Measurements from ENCODE around the gene PTCD3.

Gene PTCD3

GRCh38 chr2:86172610-86173009 lies 66.6 kb downstream of the PTCD3 start:
- no peak overlapping the region for H3K4me3 ChIP-seq
- H3K9ac ChIP-seq (ENCODE audit: insufficient read length) = no peak overlapping the region
- no peak for DNase-seq (ENCODE audit: low read depth, low spot score)
- H3K36me3 ChIP-seq (ENCODE audit: insufficient read depth, low read length) = peaks cover 88% of the 10 kb centered on the region
- no peak for TF ChIP-seq EZH2 (IDR thresholded peaks at IDR 0.05)
- no peak for TF ChIP-seq FOXP2 (optimal IDR thresholded peaks at IDR 0.05; ENCODE audit: control extremely low read depth, extremely low read length, insufficient read depth)
- TF ChIP-seq POLR2AphosphoS5 (IDR thresholded peaks at IDR 0.05; ENCODE audit: borderline replicate concordance, low read depth, low read length) = no peak
- no peak overlapping the region for H3K27ac ChIP-seq
- no peaks in the 10 kb centered on the region for H3K9me3 ChIP-seq (ENCODE audit: low read depth, low read length)

GRCh38 chr2:86174445-86174844 lies 68.4 kb downstream of the PTCD3 start:
- Histone ChIP-seq H3K4me3 (no peak overlapping the region), H3K27ac (peak overlapping the region; percentile 6; the same call in 1 of the 2 replicates), H3K36me3 (ENCODE audit: insufficient read depth, low read length) (peaks cover 85% of the 10 kb centered on the region), H3K9ac (ENCODE audit: insufficient read length) (no peak overlapping the region), H3K9me3 (ENCODE audit: low read depth, low read length) (no peaks in the 10 kb centered on the region)
- TF ChIP-seq POLR2AphosphoS5 (IDR thresholded peaks at IDR 0.05; ENCODE audit: borderline replicate concordance, low read depth, low read length) (no peak), EZH2 (IDR thresholded peaks at IDR 0.05) (no peak), FOXP2 (optimal IDR thresholded peaks at IDR 0.05; ENCODE audit: control extremely low read depth, extremely low read length, insufficient read depth) (no peak)
- no peak for DNase-seq (ENCODE audit: low read depth, low spot score)

- Histone ChIP-seq H3K27ac (no peak overlapping the region), H3K9ac (ENCODE audit: insufficient read length) (no peak overlapping the region), H3K36me3 (ENCODE audit: insufficient read depth, low read length) (peaks cover 78% of the 10 kb centered on the region), H3K4me3 (no peak overlapping the region), H3K9me3 (ENCODE audit: low read depth, low read length) (no peaks in the 10 kb centered on the region)
- DNase-seq (ENCODE audit: low read depth, low spot score) = no peak
- TF ChIP-seq FOXP2 (optimal IDR thresholded peaks at IDR 0.05; ENCODE audit: control extremely low read depth, extremely low read length, insufficient read depth) (no peak), EZH2 (IDR thresholded peaks at IDR 0.05) (no peak), POLR2AphosphoS5 (IDR thresholded peaks at IDR 0.05; ENCODE audit: borderline replicate concordance, low read depth, low read length) (no peak)
Observed at GRCh38 chr2:86175828-86176227, 69.8 kb downstream of the PTCD3 start.

GRCh38 chr2:86176597-86176996 lies 70.6 kb downstream of the PTCD3 start:
- H3K36me3 ChIP-seq (ENCODE audit: insufficient read depth, low read length) = peaks cover 74% of the 10 kb centered on the region

GRCh38 chr2:86185517-86186212 lies 79.6 kb downstream of the PTCD3 start:
- peaks cover 22% of the 10 kb centered on the region for H3K36me3 ChIP-seq (ENCODE audit: insufficient read depth, low read length)
- no peak for DNase-seq (ENCODE audit: low read depth, low spot score)
- H3K27ac ChIP-seq = peak overlapping the region; percentile 82
- H3K9me3 ChIP-seq (ENCODE audit: low read depth, low read length) = no peaks in the 10 kb centered on the region
- H3K4me3 ChIP-seq = peak overlapping the region; percentile 13; the same call in 1 of the 2 replicates
- TF ChIP-seq FOXP2 (optimal IDR thresholded peaks at IDR 0.05; ENCODE audit: control extremely low read depth, extremely low read length, insufficient read depth) (no peak), EZH2 (IDR thresholded peaks at IDR 0.05) (no peak), POLR2AphosphoS5 (IDR thresholded peaks at IDR 0.05; ENCODE audit: borderline replicate concordance, low read depth, low read length) (no peak)
- no peak overlapping the region for H3K9ac ChIP-seq (ENCODE audit: insufficient read length)

More at GRCh38 chr2:86176597-86176996, 70.6 kb downstream of the PTCD3 start:
- TF ChIP-seq EZH2 (IDR thresholded peaks at IDR 0.05) (no peak), POLR2AphosphoS5 (IDR thresholded peaks at IDR 0.05; ENCODE audit: borderline replicate concordance, low read depth, low read length) (no peak), FOXP2 (optimal IDR thresholded peaks at IDR 0.05; ENCODE audit: control extremely low read depth, extremely low read length, insufficient read depth) (no peak)
- H3K9ac ChIP-seq (ENCODE audit: insufficient read length) = no peak overlapping the region
- H3K9me3 ChIP-seq (ENCODE audit: low read depth, low read length) = no peaks in the 10 kb centered on the region
- H3K27ac ChIP-seq = no peak overlapping the region
- no peak overlapping the region for H3K4me3 ChIP-seq
- DNase-seq (ENCODE audit: low read depth, low spot score) = no peak

- Histone ChIP-seq H3K9me3 (ENCODE audit: low read depth, low read length) (no peaks in the 10 kb centered on the region), H3K36me3 (ENCODE audit: insufficient read depth, low read length) (peaks cover 23% of the 10 kb centered on the region), H3K4me3 (no peak overlapping the region), H3K27ac (peak overlapping the region; percentile 82; the same call in 1 of the 2 replicates), H3K9ac (ENCODE audit: insufficient read length) (no peak overlapping the region)
- TF ChIP-seq POLR2AphosphoS5 (IDR thresholded peaks at IDR 0.05; ENCODE audit: borderline replicate concordance, low read depth, low read length) (no peak), EZH2 (IDR thresholded peaks at IDR 0.05) (no peak), FOXP2 (optimal IDR thresholded peaks at IDR 0.05; ENCODE audit: control extremely low read depth, extremely low read length, insufficient read depth) (no peak)
- DNase-seq (ENCODE audit: low read depth, low spot score) = no peak
Observed at GRCh38 chr2:86186431-86186830, 80.4 kb downstream of the PTCD3 start.

GRCh38 chr2:86189782-86190416 lies 83.9 kb downstream of the PTCD3 start:
- no peak for DNase-seq (ENCODE audit: low read depth, low spot score)
- H3K9me3 ChIP-seq (ENCODE audit: low read depth, low read length) = no peaks in the 10 kb centered on the region
- no peak overlapping the region for H3K9ac ChIP-seq (ENCODE audit: insufficient read length)
- peaks cover 37% of the 10 kb centered on the region for H3K36me3 ChIP-seq (ENCODE audit: insufficient read depth, low read length)
- H3K4me3 ChIP-seq = no peak overlapping the region
- no peak overlapping the region for H3K27ac ChIP-seq
- no peak for TF ChIP-seq EZH2 (IDR thresholded peaks at IDR 0.05)
- TF ChIP-seq FOXP2 (optimal IDR thresholded peaks at IDR 0.05; ENCODE audit: control extremely low read depth, extremely low read length, insufficient read depth) = no peak
- no peak for TF ChIP-seq POLR2AphosphoS5 (IDR thresholded peaks at IDR 0.05; ENCODE audit: borderline replicate concordance, low read depth, low read length)

Measured in SK-N-MC (cell line).